Endothelial cell of umbilical vein (primary cell): ENCODE data around the gene TAAR8. TPM values are rescaled to one million over a fixed set of nuclear protein-coding genes. Genes with fewer than 3 reads are reported as not detected.

Source experiments
- BruUV-seq: library from RNA; stranded (reverse); fragments of 400-500 nt; replicated peaks from 2 replicates; lab custom pipeline; 2021; lab: Mats Ljungman, UMichigan
- CTCF ChIA-PET: fragments of 300-600, 350-600 bp; sonication (Branson Sonifier 250); formaldehyde crosslinking; loops from one replicate; lab custom pipeline; 2021; ENCODE audit warnings: antibody characterized with exemption, inconsistent platforms; lab: Charles Lee
- POLR2A ChIA-PET: fragments of 300-600, 350-600 bp; sonication (Branson Sonifier 250); formaldehyde crosslinking; loops from one replicate; lab custom pipeline; 2021; ENCODE audit warnings: antibody characterized with exemption, inconsistent platforms; lab: Charles Lee
- DNase-seq: peaks from one replicate; pipeline ENCODE4 v3.0.0-alpha.2; 2011; ENCODE audit warnings: low read depth, low spot score
- FAIRE-seq: peaks from 2 replicates; lab custom pipeline; 2011; peaks lifted over from hg19 to GRCh38; lab: Jason Lieb, UNC
- H2AFZ ChIP-seq: 2 replicates; pipeline ENCODE4 v1.6.0; 2012; ENCODE audit warnings: low read depth, low read length, control low read depth, inconsistent platforms
- H3K27ac ChIP-seq: 2 replicates; pipeline ENCODE4 v1.5.1; 2011; ENCODE audit warnings: low read depth, mild to moderate bottlenecking, control low read depth, low read length, moderate library complexity; ENCODE audit not compliant: insufficient read depth
- H3K27me3 ChIP-seq, 2 experiments: 2 replicates each; pipeline versions ENCODE4 v1.6.0 to v1.6.1; 2011; ENCODE audit warnings: low read length in 2 of 2, mixed read lengths in 1 of 2; ENCODE audit not compliant: control insufficient read depth in 2 of 2, insufficient read depth in 2 of 2
- H3K36me3 ChIP-seq, 2 experiments: 2 replicates in 1 of 2; 3 replicates in 1 of 2; pipeline ENCODE4 v1.5.1; 2011; ENCODE audit warnings: low read length in 2 of 2, mild to moderate bottlenecking in 1 of 2, moderate library complexity in 1 of 2; ENCODE audit not compliant: control insufficient read depth in 2 of 2, insufficient read depth in 2 of 2; ENCODE audit errors: extremely low read depth in 1 of 2
- H3K4me1 ChIP-seq: 3 replicates; pipeline ENCODE4 v1.5.1; 2011; ENCODE audit warnings: mild to moderate bottlenecking, low read length; ENCODE audit not compliant: control insufficient read depth, insufficient read depth; ENCODE audit errors: extremely low read depth
- H3K4me2 ChIP-seq: 2 replicates; pipeline ENCODE4 v1.6.1; 2011; ENCODE audit warnings: low read length, control low read depth, mixed read lengths; ENCODE audit not compliant: insufficient read depth
- H3K4me3 ChIP-seq, 3 experiments: fragments of 200-600 bp in 1 of 3; sonication (generic), shearing (Covaris generic) in 1 of 3; replicated peaks in 1 of 3; 2 replicates each; pipeline ENCODE4 v1.5.1; 2011 to 2016; ENCODE audit warnings: control low read depth in 3 of 3, low read length in 3 of 3, mild to moderate bottlenecking in 2 of 3, inconsistent platforms in 1 of 3, low read depth in 1 of 3, moderate library complexity in 1 of 3; ENCODE audit not compliant: insufficient read depth in 1 of 3
- H3K79me2 ChIP-seq: 2 replicates; pipeline ENCODE4 v1.6.0; 2012; ENCODE audit warnings: low read length, inconsistent platforms; ENCODE audit not compliant: control insufficient read depth, insufficient read depth
- H3K9ac ChIP-seq: replicated peaks from 2 replicates; pipeline ENCODE3; 2011; ENCODE audit warnings: low read length, control low read depth; ENCODE audit not compliant: insufficient read depth; ENCODE audit errors: extremely low read depth
- H3K9me1 ChIP-seq: replicated peaks from 3 replicates; pipeline ENCODE4 v1.6.0; 2011; ENCODE audit warnings: mild to moderate bottlenecking, low read length; ENCODE audit not compliant: control insufficient read depth, insufficient read depth; ENCODE audit errors: extremely low read depth
- H3K9me3 ChIP-seq: replicated peaks from 2 replicates; pipeline ENCODE4 v1.5.1; 2012; ENCODE audit warnings: low read length, inconsistent platforms; ENCODE audit not compliant: control insufficient read depth, insufficient read depth
- H4K20me1 ChIP-seq: replicated peaks from 2 replicates; pipeline ENCODE3; 2011; ENCODE audit warnings: mild to moderate bottlenecking, low read length; ENCODE audit not compliant: control insufficient read depth, insufficient read depth; ENCODE audit errors: extremely low read depth
- CTCF ChIP-seq, 2 donors: IDR thresholded peaks; 1 replicate in 1 of 2; 2 replicates in 1 of 2; pipeline ENCODE4 v1.5.1; 2011; ENCODE audit warnings: low read length in 2 of 2, mild to moderate bottlenecking in 2 of 2, moderate library complexity in 2 of 2, control low read depth in 1 of 2, inconsistent platforms in 1 of 2, low read depth in 1 of 2; ENCODE audit not compliant: insufficient read depth in 1 of 2; ENCODE audit errors: extremely low read depth in 1 of 2
- EZH2 ChIP-seq: IDR thresholded peaks from 2 replicates; pipeline ENCODE4 v1.6.1; 2012; ENCODE audit warnings: borderline replicate concordance, low read depth, mild to moderate bottlenecking, moderate library complexity, low read length, inconsistent platforms; ENCODE audit not compliant: severe bottlenecking
- FOS ChIP-seq: IDR thresholded peaks from 2 replicates; pipeline ENCODE4 v1.6.1; 2011; ENCODE audit warnings: mild to moderate bottlenecking, low read length, moderate library complexity, borderline replicate concordance; ENCODE audit not compliant: insufficient read depth
- GATA2 ChIP-seq: IDR thresholded peaks from 2 replicates; pipeline ENCODE4 v1.7.0; 2011; ENCODE audit warnings: low read depth, mild to moderate bottlenecking, moderate library complexity, mixed read lengths, low read length; ENCODE audit not compliant: insufficient read length, insufficient read depth
- JUN ChIP-seq: IDR thresholded peaks from 2 replicates; pipeline ENCODE4 v1.6.1; 2011; ENCODE audit warnings: borderline replicate concordance, low read depth; ENCODE audit not compliant: insufficient read length, insufficient read depth
- MAX ChIP-seq: IDR thresholded peaks from 2 replicates; pipeline ENCODE4 v1.6.1; 2011; ENCODE audit not compliant: insufficient read depth, insufficient read length
- MYC ChIP-seq: IDR thresholded peaks from one replicate; pipeline ENCODE4 v1.6.1; 2011; ENCODE audit warnings: mild to moderate bottlenecking, low read depth, low read length
- POLR2A ChIP-seq: IDR thresholded peaks from 2 replicates; pipeline ENCODE4 v1.6.1; 2012; ENCODE audit warnings: low read depth, mild to moderate bottlenecking, control low read depth, low read length
- POLR2AphosphoS5 ChIP-seq: IDR thresholded peaks from 2 replicates; pipeline ENCODE4 v1.6.1; 2012; ENCODE audit warnings: low read depth, mild to moderate bottlenecking, control low read depth, low read length, moderate library complexity; ENCODE audit not compliant: insufficient read depth
- dilution Hi-C: fragments of 300-500 bp; cut with MboI; formaldehyde crosslinking; loops from one replicate; pipeline ENCODE4 v1.15.0; 2019; ENCODE audit warnings: low sequenced_read_pairs; ENCODE audit not compliant: extremely low pct_ligation_motif_present
- intact Hi-C: fragments of 100-400 bp; cut with micrococcal nuclease; formaldehyde crosslinking; loops from one replicate; pipeline ENCODE4 v1.10.0; 2022
- polyA plus RNA-seq, 4 experiments: library from polyadenylated mRNA; depleted of rRNA in 3 of 4; stranded (reverse) in 3 of 4; unstranded in 1 of 4; fragments of >200 nt; gene quantifications; 2 replicates each; pipeline versions ENCODE4 v1.2.1 to v1.2.3, GENCODE V29; 2011 to 2012; ENCODE audit warnings: missing spikeins in 1 of 4
- total RNA-seq: library from RNA; stranded (reverse); gene quantifications from 2 replicates; pipeline ENCODE4 v1.2.3, GENCODE V29; 2021

Gene TAAR8
- total and polyA plus RNA-seq, 2 donors (not counting 3 experiments of a cell fraction or from before 2014, with no cell fraction given): not detected

GRCh38 chr6:132537145-132537544 is 15.3 kb upstream of the TAAR8 start:
- no TSS peak for BruUV-seq
- Histone ChIP-seq H2AFZ (no peak overlapping the region), H3K4me1 (no peaks in the 10 kb centered on the region), H3K4me3 (no peak overlapping the region), H3K9me1 (no peaks in the 10 kb centered on the region), H3K4me2 (no peak overlapping the region), H3K79me2 (no peaks in the 10 kb centered on the region), H3K27me3 (peaks cover 6 to 43% of the 10 kb centered on the region in 2 experiments), H3K9ac (no peak overlapping the region), H4K20me1 (no peaks in the 10 kb centered on the region), H3K27ac (no peak overlapping the region), H3K9me3 (no peaks in the 10 kb centered on the region), H3K36me3 (no peaks in the 10 kb centered on the region)
- POLR2A ChIA-PET: no interaction called here
- intact Hi-C loops (no loop called here), dilution Hi-C loops (no loop called here)
- FAIRE-seq: no peak
- TF ChIP-seq EZH2 (no peak), POLR2AphosphoS5 (no peak), FOS (no peak), MAX (no peak)
- CTCF ChIA-PET: interaction anchor here (1.1 kb wide), 1 partner anchor 257 kb away, joined by 4 read pairs; no protein-coding TSS in a partner anchor
- no peak for DNase-seq

GRCh38 chr6:132537977-132538376 is 14.5 kb upstream of the TAAR8 start, which contains the start of gene TAAR9:
TSS of gene TAAR9 (plus strand) at chr6:132538277. CDS start at chr6:132538290, 13 bp downstream.
- no peaks in the 10 kb centered on the region for H3K79me2 ChIP-seq
- H3K36me3 ChIP-seq: no peaks in the 10 kb centered on the region
- dilution Hi-C loops: no loop called here
- H3K27ac ChIP-seq: no peak within 1 kb of the TSS
- BruUV-seq: no TSS peak
- TF ChIP-seq JUN (no peak), POLR2AphosphoS5 (no peak), MAX (no peak), POLR2A (no peak), EZH2 (no peak), FOS (no peak), CTCF (IDR thresholded peaks at IDR 0.05; ENCODE audit: extremely low read depth in 1 of 2, insufficient read depth in 1 of 2, low read depth in 1 of 2, low read length in 2 of 2) (no peak), GATA2 (no peak), MYC (no peak)
- no peaks in the 10 kb centered on the region for H3K4me1 ChIP-seq
- no peaks in the 10 kb centered on the region for H4K20me1 ChIP-seq
- DNase-seq (no peak), FAIRE-seq (no peak)
- peaks cover 6 to 43% of the 10 kb centered on the region in 2 experiments for H3K27me3 ChIP-seq
- intact Hi-C loops: no loop called here
- no peak within 1 kb of the TSS for H2AFZ ChIP-seq
- POLR2A ChIA-PET: no interaction called here
- H3K9me1 ChIP-seq: no peaks in the 10 kb centered on the region
- no peaks in the 10 kb centered on the region for H3K9me3 ChIP-seq
- H3K4me2 ChIP-seq: no peak within 1 kb of the TSS
- CTCF ChIA-PET: interaction anchor here (0.8 to 1.1 kb wide), 2 partner anchors 8 to 258 kb away, joined by 3 to 4 read pairs; no protein-coding TSS in a partner anchor
- no peak within 1 kb of the TSS for H3K9ac ChIP-seq
- no peak within 1 kb of the TSS for H3K4me3 ChIP-seq
